ENCODE results near the gene LRRC36. TPM values are rescaled to one million over a fixed set of nuclear protein-coding genes. Genes with fewer than 3 reads are reported as not detected.

Gene LRRC36
- total and polyA plus RNA-seq, 2 of the 13 experiments (the other 11 are each of a cell fraction or from before 2014, with no cell fraction given), result 0.12 to 0.15 TPM

- in situ Hi-C loops (cut with HindIII; ENCODE audit: extremely low pct_ligation_motif_present, low pct_unique_long_range_greater_than_20kb) (no loop called here), intact Hi-C loops (cut with micrococcal nuclease; ENCODE audit: unreplicated experiment) (loop anchor here (5.0 kb wide), 1 partner anchor 188 kb away; no protein-coding TSS in a partner anchor)
- CTCF ChIA-PET (ENCODE audit: low intra/inter-chr PET ratio, low total read pairs), result interaction anchor here (1.2 to 1.8 kb wide), 6 partner anchors 113 to 262 kb away, joined by 3 to 7 read pairs (median 4); partner anchors contain the start of genes TPPP3 and ZDHHC1
- Histone ChIP-seq H3K36me3 (replicated peaks in 1 of 2; ENCODE audit: control insufficient read depth in 1 of 2, insufficient read depth in 2 of 2, low read length in 2 of 2) (peaks cover 3 to 14% of the 10 kb centered on the region in 2 experiments; a peak in 3 of 5 replicates), H3K27ac (ENCODE audit: extremely low read length, insufficient read depth, low read length) (peak within 1 kb of the TSS; percentile 41), H3K9me3 (ENCODE audit: low read length) (no peaks in the 10 kb centered on the region), H3K4me1 (ENCODE audit: insufficient read depth, low read length) (peaks cover 28% of the 10 kb centered on the region), H2AFZ (ENCODE audit: low read length) (no peak within 1 kb of the TSS), H3K4me3 (replicated peaks in 1 of 3; ENCODE audit: insufficient read depth in 1 of 3, low read depth in 2 of 3, low read length in 3 of 3) (peak within 1 kb of the TSS; percentile 57 to 89 (median 67)), H4K20me1 (ENCODE audit: insufficient read depth, low read length) (no peaks in the 10 kb centered on the region), H3K4me2 (ENCODE audit: low read depth, low read length) (peak within 1 kb of the TSS; percentile 99), H3K79me2 (ENCODE audit: insufficient read depth, low read length) (peaks cover 4% of the 10 kb centered on the region), H3K27me3 (ENCODE audit: control insufficient read depth in 1 of 2, insufficient read depth in 2 of 2, low read length in 2 of 2) (no peaks in the 10 kb centered on the region), H3K9ac (ENCODE audit: insufficient read depth, low read depth, low read length) (peak within 1 kb of the TSS; percentile 76)
- POLR2A ChIA-PET, result interaction anchor here (1.3 to 2.6 kb wide), 3 partner anchors 10 to 33 kb away, joined by 4 to 16 read pairs (median 4); partner anchors contain the start of gene FHOD1
- DNase-seq (ENCODE audit: low spot score), result peak; percentile 69
- WGBS (ENCODE audit: low lambda C conversion rate), result 80% methylated on average over 20 of the region's 83 CpGs
- peak; percentile 95 for ATAC-seq
- no peak for FAIRE-seq
- BruUV-seq (replicated peaks), result TSS peak; percentile 67
- TF ChIP-seq TEAD3 (CRISPR knock-in tag; optimal IDR thresholded peaks at IDR 0.05; ENCODE audit: borderline replicate concordance) (peak; percentile 21), FUBP1 (CRISPR knock-in tag; IDR thresholded peaks at IDR 0.05; ENCODE audit: borderline replicate concordance) (no peak), KMT2B (CRISPR knock-in tag; IDR thresholded peaks at IDR 0.05) (no peak), SSRP1 (CRISPR knock-in tag; IDR thresholded peaks at IDR 0.05) (0 out of 2 replicates have a peak, but pooled peaks have one; percentile 10), NFATC3 (CRISPR knock-in tag; IDR thresholded peaks at IDR 0.05) (no peak), NR2F6 (IDR thresholded peaks at IDR 0.05) (no peak), NR2F6 (CRISPR knock-in tag; IDR thresholded peaks at IDR 0.05) (no peak), ETV6 (CRISPR knock-in tag; conservative IDR thresholded peaks at IDR 0.05) (0 out of 2 replicates have a peak, but pooled peaks have one; percentile 34), HES4 (CRISPR knock-in tag; IDR thresholded peaks at IDR 0.05; ENCODE audit: borderline replicate concordance) (0 out of 2 replicates have a peak, but pooled peaks have one; percentile 43), ZNF34 (CRISPR knock-in tag; IDR thresholded peaks at IDR 0.05; ENCODE audit: borderline replicate concordance) (no peak), ZNF878 (CRISPR knock-in tag; IDR thresholded peaks at IDR 0.05) (no peak), TMF1 (CRISPR knock-in tag; IDR thresholded peaks at IDR 0.05; ENCODE audit: low read depth) (peak; percentile 94), ARID5B (CRISPR knock-in tag; IDR thresholded peaks at IDR 0.05) (peak; percentile 22; the same call in 1 of the 2 replicates), MED1 (CRISPR knock-in tag; IDR thresholded peaks at IDR 0.05) (peak; percentile 40; the same call in 1 of the 2 replicates), CENPX (CRISPR knock-in tag; IDR thresholded peaks at IDR 0.05) (no peak), PAWR (CRISPR knock-in tag; IDR thresholded peaks at IDR 0.05; ENCODE audit: borderline replicate concordance) (no peak), ZNF350 (CRISPR knock-in tag; IDR thresholded peaks at IDR 0.05; ENCODE audit: borderline replicate concordance, low read depth) (no peak), FOXM1 (CRISPR knock-in tag; IDR thresholded peaks at IDR 0.05) (no peak), ZNF576 (CRISPR knock-in tag; IDR thresholded peaks at IDR 0.05) (peak; percentile 52)
Observed at GRCh38 chr16:67279296-67280089, 47.1 kb upstream of the LRRC36 start, which contains the start of gene PLEKHG4. Gene PLEKHG4 (plus strand): TSS chr16:67279532. CDS start chr16:67280045, 513 bp downstream.
